ENCODE data around the gene RBM23.

DNA sequence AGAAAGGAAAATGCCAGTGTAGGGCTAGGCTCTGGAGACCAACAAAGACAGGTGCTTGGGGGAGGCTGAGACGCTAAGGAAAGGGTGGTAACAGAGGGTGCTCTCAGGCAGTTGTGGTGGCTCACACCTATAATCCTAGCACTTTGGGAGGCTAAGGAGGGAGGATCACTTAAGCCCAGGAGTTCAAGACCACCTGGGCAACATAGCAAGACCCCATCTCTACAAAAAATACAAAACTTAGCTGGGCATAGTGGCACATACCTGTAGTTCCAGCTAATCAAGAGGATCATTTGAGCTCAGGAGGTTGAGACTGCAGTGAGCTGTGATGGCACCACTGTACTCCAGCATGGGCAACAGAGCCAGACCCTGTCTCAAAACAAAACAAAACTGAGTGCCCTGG, 23.5 kb downstream of the RBM23 start:
- TF ChIP-seq, protein P1, sequence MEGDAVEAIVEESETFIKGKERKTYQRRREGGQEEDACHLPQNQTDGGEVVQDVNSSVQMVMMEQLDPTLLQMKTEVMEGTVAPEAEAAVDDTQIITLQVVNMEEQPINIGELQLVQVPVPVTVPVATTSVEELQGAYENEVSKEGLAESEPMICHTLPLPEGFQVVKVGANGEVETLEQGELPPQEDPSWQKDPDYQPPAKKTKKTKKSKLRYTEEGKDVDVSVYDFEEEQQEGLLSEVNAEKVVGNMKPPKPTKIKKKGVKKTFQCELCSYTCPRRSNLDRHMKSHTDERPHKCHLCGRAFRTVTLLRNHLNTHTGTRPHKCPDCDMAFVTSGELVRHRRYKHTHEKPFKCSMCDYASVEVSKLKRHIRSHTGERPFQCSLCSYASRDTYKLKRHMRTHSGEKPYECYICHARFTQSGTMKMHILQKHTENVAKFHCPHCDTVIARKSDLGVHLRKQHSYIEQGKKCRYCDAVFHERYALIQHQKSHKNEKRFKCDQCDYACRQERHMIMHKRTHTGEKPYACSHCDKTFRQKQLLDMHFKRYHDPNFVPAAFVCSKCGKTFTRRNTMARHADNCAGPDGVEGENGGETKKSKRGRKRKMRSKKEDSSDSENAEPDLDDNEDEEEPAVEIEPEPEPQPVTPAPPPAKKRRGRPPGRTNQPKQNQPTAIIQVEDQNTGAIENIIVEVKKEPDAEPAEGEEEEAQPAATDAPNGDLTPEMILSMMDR (IDR thresholded peaks at IDR 0.05) = no peak
- TF ChIP-seq POLR2AphosphoS5 (IDR thresholded peaks at IDR 0.05) = no peak
- no peak for TF ChIP-seq POLR2A (IDR thresholded peaks at IDR 0.05)

All from prostate gland (tissue), 2 donors.